Mesothelial cell of epicardium (in vitro differentiated cells): ENCODE data around the gene NEK10. TPM values are rescaled to one million over a fixed set of nuclear protein-coding genes. Genes with fewer than 3 reads are reported as not detected.

Experiments
- DNase-seq, 2 experiments: peaks; one replicate each; pipeline ENCODE4 v3.0.0; 2021; ENCODE audit warnings: low spot score in 2 of 2; ENCODE audit not compliant: unreplicated experiment in 2 of 2
- H3K27ac Mint-ChIP-seq: 2 replicates; pipeline ENCODE4 v1.8.0; 2021; ENCODE audit warnings: mixed read lengths
- H3K27me3 Mint-ChIP-seq: 2 replicates; pipeline ENCODE4 v1.8.0; 2021; ENCODE audit warnings: low read depth, mixed read lengths
- H3K36me3 Mint-ChIP-seq: 2 replicates; pipeline ENCODE4 v1.8.0; 2021; ENCODE audit warnings: mixed read lengths
- H3K4me1 Mint-ChIP-seq: 2 replicates; pipeline ENCODE4 v1.8.0; 2021; ENCODE audit warnings: mixed read lengths
- H3K4me3 Mint-ChIP-seq: 2 replicates; pipeline ENCODE4 v1.8.0; 2021; ENCODE audit warnings: mild to moderate bottlenecking, moderate library complexity, mixed read lengths
- H3K9me3 Mint-ChIP-seq: 2 replicates; pipeline ENCODE4 v1.8.0; 2021; ENCODE audit warnings: mixed read lengths
- total RNA-seq: library from RNA; stranded (reverse); gene quantifications from 3 replicates; pipeline ENCODE4 v1.2.1, GENCODE V29; 2021
- TF ChIP-seq, protein P1 (sequence below): fragments of 200-600 bp; sonication (generic); IDR thresholded peaks from one replicate; pipeline ENCODE4 v1.5.0; 2021; ENCODE audit warnings: antibody characterized with exemption; ENCODE audit not compliant: unreplicated experiment

Gene NEK10
- total RNA-seq, 1 donor from 2014 or later = 1.2 TPM

DNA sequence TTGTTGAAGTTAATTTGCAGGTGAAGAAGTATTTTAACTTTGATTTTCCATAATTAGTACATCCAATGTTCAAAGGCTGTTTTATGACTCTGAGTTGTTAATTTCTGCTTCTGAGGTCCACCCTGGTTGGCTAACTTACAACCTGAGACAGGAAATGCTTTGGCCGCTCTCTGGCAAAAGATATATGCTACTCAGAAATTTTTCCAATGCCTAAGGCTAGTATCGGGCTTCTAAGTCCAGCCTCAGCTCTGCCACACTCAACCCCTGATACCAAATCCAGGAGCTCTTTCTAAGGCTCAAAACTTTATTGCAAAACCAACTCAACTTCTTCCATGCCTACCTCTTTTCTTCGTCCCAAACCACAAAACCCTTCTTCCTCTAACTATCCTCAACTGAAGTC, 192.9 kb downstream of the NEK10 start:
- no peaks in the 10 kb centered on the region for H3K36me3 Mint-ChIP-seq
- H3K4me1 Mint-ChIP-seq = no peaks in the 10 kb centered on the region
- no peak overlapping the region for H3K4me3 Mint-ChIP-seq
- no peak for DNase-seq
- no peaks in the 10 kb centered on the region for H3K9me3 Mint-ChIP-seq
- TF ChIP-seq, protein P1, sequence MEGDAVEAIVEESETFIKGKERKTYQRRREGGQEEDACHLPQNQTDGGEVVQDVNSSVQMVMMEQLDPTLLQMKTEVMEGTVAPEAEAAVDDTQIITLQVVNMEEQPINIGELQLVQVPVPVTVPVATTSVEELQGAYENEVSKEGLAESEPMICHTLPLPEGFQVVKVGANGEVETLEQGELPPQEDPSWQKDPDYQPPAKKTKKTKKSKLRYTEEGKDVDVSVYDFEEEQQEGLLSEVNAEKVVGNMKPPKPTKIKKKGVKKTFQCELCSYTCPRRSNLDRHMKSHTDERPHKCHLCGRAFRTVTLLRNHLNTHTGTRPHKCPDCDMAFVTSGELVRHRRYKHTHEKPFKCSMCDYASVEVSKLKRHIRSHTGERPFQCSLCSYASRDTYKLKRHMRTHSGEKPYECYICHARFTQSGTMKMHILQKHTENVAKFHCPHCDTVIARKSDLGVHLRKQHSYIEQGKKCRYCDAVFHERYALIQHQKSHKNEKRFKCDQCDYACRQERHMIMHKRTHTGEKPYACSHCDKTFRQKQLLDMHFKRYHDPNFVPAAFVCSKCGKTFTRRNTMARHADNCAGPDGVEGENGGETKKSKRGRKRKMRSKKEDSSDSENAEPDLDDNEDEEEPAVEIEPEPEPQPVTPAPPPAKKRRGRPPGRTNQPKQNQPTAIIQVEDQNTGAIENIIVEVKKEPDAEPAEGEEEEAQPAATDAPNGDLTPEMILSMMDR = no peak
- no peaks in the 10 kb centered on the region for H3K27me3 Mint-ChIP-seq
- no peak overlapping the region for H3K27ac Mint-ChIP-seq

DNA sequence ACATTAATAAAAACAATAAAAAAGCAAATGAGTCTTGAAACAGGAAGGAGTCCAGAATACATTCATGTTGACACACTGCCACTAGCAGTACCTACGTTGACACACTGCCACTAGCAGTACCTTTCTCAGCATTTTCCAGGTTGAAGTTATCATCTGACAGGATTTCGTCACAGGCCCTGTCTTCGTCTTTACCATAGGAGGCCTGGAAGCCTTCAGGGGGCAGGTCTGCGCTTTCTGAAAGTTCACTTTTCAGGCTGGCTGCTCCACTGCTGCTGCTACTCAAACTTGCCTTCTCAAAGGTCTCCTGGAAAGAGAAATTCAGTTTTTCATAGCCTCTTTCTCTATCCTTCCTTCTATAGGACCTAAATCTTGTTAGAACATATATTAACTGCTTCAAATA, 194.7 kb downstream of the NEK10 start:
- H3K4me3 Mint-ChIP-seq = no peak overlapping the region

DNA sequence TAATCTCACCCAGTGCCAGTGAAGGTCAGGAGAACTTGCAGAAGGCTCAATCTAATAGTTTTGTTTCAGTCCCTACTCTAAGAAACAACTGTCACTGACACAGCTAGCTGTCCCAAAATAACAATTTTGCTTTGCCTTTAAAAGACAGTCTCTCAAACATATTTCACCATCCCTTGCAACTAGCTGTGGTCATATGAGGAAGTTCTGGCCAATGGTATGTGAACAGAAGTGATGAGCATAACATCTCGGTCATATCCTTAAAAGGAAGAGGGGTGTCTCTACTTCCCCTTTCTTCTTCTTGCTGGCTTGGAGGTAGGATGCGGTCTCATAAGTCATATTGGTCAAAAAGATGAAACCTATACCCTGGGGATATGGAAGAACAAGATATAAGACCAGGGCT, 198.1 kb downstream of the NEK10 start:
- no peak overlapping the region for H3K4me3 Mint-ChIP-seq
- no peak for DNase-seq
- H3K36me3 Mint-ChIP-seq = no peaks in the 10 kb centered on the region
- H3K27ac Mint-ChIP-seq = no peak overlapping the region
- TF ChIP-seq, protein P1 = no peak
- no peaks in the 10 kb centered on the region for H3K27me3 Mint-ChIP-seq
- H3K9me3 Mint-ChIP-seq = no peaks in the 10 kb centered on the region
- no peaks in the 10 kb centered on the region for H3K4me1 Mint-ChIP-seq

More for the DNA sequence above, 194.7 kb downstream of the NEK10 start:
- TF ChIP-seq, protein P1 = no peak
- no peak for DNase-seq
- H3K4me1 Mint-ChIP-seq = no peaks in the 10 kb centered on the region
- no peaks in the 10 kb centered on the region for H3K9me3 Mint-ChIP-seq
- no peaks in the 10 kb centered on the region for H3K36me3 Mint-ChIP-seq
- no peak overlapping the region for H3K27ac Mint-ChIP-seq
- no peaks in the 10 kb centered on the region for H3K27me3 Mint-ChIP-seq

DNA sequence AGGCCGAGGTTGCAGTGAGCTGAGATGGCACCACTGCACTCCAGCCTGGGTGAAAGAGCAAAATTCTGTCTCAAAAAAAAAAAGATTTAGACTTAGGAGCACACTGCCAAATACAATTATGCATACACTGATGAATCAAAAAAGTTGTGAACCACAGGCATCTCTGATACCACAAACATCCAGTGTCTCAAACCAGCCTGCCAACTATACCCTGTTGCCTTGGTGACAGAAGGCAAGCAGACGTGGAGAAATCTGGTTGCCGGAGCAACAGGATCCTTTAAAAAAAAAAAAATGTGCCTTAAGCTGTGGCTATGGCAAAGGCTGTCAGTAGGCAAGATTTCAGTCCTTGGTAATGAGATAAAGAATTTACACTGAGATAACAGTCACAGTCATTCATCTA, 202.3 kb downstream of the NEK10 start:
- Mint-ChIP-seq H3K27me3 (no peaks in the 10 kb centered on the region), H3K36me3 (no peaks in the 10 kb centered on the region), H3K9me3 (no peaks in the 10 kb centered on the region), H3K4me1 (no peaks in the 10 kb centered on the region), H3K4me3 (no peak overlapping the region), H3K27ac (no peak overlapping the region)
- no peak for DNase-seq
- TF ChIP-seq, protein P1 = no peak

DNA sequence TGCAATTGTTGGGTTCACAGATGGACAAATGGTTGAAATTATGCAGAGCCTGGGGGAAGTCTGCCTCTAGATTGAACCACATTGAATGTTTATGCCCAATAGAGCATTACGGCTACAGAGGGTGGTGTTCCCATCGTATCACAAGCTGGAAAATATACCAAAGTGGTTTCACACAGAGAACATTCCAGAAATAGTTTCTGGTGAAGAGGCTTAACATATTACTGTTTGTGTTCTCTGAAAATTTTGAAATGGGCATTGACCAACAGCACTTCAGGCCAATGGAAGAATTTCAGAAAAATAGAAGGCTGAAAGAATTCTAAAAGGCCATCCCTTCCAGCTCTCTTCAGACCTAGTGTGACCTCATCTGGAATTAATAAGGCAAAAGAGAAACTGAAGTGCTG, 203.9 kb downstream of the NEK10 start:
- TF ChIP-seq, protein P1 = no peak
- no peak for DNase-seq
- Mint-ChIP-seq H3K9me3 (no peaks in the 10 kb centered on the region), H3K36me3 (no peaks in the 10 kb centered on the region), H3K4me1 (no peaks in the 10 kb centered on the region), H3K4me3 (no peak overlapping the region), H3K27ac (no peak overlapping the region), H3K27me3 (no peaks in the 10 kb centered on the region)

DNA sequence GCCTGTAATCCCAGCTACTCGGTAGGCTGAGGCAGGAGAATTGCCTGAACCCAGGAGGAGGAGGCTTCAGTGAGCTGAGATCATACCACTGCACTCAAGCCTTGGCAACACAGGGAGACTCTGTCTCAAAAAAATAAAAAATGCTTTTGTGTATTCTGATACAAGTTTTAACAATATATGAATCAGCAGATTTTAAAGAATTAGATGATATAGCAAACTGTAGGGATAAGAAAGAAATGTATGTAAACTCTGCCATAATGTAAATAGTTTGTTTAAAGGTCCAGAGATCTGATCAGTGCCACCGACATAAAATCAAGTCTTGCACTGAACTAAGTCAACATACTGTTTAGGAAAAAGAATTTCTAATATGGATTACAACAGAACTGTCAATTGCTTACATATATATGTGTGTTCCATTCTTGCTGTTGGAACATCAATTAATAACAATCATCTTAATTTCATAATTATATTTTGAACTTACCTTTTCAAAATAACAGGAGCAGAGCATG, 208.3 kb downstream of the NEK10 start:
- no peak for DNase-seq
- H3K9me3 Mint-ChIP-seq = peaks cover 12% of the 10 kb centered on the region
- TF ChIP-seq, protein P1 = no peak
- H3K27ac Mint-ChIP-seq = no peak overlapping the region
- H3K4me3 Mint-ChIP-seq = no peak overlapping the region
- H3K36me3 Mint-ChIP-seq = no peaks in the 10 kb centered on the region
- no peaks in the 10 kb centered on the region for H3K4me1 Mint-ChIP-seq
- H3K27me3 Mint-ChIP-seq = no peaks in the 10 kb centered on the region
